HG03280 (cell line): Measurements from ENCODE around the gene SPATS2L.
A peak's percentile ranks its signal among the peaks of the same experiment; 100 is the strongest.

Experiments used
- ATAC-seq: cut with Tn5 transposase; IDR thresholded peaks from one replicate; pipeline ENCODE4 v1.9.1; 2021; ENCODE audit warnings: mild to moderate bottlenecking, moderate library complexity; ENCODE audit not compliant: unreplicated experiment

Gene SPATS2L

DNA sequence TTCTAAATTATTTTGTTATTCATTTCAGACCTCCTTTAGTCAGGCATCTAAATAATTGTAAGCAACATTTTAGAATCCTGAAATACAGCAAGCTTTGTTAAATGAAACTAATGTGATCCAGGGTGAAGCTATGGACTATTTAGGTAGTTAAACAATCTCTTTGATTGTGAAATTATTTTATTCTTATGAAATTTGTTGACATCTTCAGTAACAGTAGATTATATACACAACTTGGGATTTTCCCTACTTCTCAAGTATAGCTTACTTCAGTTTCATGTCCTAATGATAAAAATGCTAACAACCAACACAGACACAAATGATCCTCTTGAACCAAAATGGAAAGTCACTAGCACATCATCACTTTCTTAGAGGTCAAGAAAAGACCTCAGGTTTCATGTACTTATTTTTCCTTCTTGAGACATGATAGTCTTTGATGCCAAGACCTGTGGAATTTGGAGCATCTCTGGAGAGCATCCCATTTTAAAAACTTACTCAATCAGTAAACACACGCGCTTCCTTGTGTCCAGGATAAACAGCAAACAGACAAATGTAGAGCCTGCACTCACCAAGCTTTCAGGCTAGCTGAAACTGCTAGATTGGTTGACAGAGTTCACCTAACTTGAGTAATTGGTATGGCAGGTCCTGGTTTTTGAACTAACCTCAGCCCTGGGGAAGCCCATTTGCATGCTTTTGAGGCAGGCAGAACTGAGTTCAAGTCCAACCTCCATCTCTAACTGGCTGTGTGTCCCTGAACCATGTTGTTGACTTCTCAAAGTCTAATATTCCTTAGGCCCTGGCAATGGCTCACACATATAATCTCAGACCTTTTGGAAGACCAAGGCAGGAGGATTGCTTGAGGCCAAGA lies 155.6 kb downstream of the SPATS2L start:
- no peak for ATAC-seq

DNA sequence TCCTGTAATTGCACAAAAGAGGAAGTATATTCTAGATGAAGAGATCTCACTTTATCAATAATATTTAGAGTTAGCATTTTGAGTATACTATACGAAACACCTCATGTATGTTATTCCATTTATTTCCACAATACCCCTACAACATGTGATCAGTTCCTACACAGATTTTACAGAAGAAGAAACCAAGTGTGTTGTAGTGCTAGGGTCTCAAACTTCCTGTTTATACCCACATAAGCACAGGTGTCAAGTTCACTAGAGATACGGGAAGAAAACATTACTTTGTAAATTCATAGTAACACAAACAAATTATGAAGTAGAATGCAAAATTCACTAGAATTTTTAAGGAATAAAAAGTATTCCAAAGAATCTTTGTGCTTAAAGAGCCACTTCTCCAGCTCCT lies 157.0 kb downstream of the SPATS2L start:
- ATAC-seq: no peak

DNA sequence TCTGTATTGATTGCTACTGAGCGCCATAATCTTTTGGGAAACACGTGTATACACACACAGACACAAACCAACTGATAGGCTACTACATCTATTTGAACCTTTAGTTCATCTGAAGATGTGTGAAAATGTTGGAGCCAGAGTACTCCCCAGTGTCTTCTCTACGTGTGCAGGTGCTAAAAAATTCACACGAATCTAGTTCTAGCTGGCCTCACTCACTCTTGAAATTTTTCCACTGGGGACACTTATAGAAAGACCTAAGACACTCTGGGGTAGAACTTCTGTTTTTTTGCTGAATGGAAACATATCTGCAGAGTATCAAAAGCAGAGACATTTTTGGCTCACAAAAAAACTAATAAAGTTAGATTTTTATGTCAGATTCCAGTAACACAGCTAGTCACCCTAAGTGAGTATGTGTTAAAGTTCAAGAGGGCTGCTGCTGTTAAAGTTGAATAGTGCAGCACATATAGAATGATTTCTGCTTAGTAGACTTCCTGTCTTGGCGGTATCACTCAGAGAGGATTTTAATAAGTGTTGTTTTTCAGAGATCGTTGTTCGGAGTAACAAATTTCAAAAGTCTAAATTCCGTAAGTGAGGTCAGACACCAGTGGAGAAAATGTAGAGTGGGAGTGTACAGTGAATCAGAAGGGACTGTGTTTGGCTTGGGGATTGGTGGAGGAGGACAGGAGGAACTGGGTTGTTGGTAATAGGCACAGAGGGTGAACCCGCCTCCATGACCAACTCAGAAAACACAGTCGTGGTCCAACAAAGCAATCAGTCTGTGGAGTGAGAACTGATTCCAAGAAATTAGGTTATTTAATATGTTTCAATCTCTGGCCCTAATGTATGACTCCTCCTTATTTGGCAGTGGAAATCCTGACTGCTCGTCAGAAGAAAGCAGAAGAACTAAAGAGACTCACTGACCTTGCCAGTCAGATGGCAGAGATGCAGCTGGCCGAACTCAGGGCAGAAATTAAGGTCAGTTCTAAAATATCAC lies 160.2 kb downstream of the SPATS2L start:
- no peak for ATAC-seq

DNA sequence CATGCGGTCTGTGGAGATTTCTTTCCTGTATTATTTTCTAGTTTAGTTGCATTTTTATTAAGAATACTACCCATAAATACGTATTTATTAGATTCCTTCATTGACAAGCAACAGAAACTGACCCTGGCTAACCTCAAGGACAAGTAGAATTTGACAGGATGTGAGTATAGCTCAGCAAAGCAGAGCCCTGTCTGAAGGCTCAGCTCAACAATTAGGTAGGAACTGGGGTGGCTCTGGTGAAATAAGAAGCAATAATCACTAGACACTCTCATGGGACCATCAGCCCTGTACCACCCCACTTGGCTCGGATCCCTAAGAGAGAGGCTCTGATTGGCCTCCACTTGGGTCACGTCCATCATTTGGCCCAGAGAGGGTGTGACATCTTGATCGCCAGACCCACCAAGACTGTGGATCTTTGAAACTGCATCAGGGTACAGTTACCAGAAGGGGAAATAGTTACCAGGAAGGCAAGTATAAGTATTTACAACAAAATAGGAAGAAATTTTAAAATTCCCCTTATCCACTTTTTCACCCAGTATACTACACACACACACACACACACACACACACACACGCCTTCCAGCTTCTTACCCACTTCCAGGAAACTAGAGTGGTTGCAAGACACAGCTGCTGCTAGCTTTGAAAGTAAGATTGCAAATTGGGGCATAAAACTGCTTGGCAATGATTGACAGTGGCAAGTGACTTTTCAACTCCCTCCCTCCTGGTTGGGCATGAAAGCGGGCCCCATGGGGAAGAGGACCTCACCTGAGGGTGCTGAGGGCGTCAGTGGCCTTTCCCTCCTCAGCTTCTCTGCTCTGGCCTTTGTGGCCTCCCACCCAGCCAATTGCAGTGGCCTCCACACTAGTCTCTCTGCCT lies 161.6 kb downstream of the SPATS2L start:
- no peak for ATAC-seq

DNA sequence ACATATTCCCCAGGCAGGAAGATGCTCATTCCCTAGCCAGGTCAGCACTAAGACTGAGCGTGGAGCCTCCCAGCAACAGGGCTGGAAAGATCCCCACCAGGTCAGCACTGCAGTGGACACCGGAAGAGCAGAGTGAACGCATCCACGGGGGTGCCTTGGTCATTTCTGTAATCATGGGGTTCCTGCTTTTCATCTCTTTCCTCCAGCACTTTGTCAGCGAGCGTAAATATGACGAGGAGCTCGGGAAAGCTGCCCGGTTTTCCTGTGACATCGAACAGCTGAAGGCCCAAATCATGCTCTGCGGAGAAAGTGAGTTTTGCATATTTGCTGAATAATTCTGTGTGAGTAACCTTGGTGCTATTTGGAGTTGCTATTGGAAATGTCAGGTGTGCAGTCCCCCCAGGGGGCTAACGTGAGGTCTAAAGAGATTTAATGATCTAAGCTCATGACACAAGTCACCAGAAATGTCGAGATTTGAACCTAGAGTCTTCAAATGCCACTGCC lies 163.3 kb downstream of the SPATS2L start:
- ATAC-seq: no peak

DNA sequence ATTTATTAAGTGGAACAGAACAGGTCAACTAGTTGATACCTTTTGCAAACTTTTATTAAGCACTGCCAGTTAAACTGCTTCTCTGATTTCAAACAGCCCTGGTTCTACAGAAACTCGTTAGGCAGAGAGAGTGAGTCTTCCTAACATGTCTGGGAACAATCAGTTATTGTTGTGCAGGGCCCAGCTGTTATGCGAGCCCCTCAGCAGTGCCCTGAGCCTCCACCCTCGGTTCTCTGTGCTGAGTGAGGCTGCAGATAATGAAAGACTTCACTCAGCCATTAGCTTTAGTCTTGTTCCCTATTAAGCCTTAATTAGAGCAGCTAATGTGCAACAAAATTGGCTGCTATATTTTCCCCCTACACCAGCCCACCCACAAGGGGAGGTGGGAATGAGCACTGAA lies 163.7 kb downstream of the SPATS2L start:
- no peak for ATAC-seq

DNA sequence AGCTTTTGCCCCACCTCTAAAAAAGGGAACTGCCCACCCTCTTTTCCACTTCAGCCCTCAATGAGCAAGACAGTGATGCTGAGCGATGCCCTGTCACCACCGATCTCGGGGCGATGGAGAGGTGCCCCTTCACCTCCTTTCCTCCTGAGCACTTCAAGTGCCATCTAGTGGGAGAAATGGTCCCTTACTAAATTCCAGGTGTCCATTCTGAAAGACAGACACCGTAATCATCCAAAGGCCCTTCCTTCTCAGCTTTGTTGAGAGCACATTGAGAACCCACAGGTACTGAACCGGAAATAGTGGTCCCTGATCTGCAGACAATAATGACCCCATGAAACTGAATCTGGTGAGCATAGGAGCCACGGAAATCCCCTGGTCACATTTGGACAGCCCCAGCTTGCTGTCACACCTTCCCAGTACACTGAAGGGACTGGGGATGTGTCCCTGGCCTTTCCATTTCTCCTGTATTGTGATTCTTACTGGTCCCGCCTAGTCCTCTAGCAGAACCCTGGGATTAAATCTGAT lies 164.9 kb downstream of the SPATS2L start:
- peak; percentile 85 for ATAC-seq

DNA sequence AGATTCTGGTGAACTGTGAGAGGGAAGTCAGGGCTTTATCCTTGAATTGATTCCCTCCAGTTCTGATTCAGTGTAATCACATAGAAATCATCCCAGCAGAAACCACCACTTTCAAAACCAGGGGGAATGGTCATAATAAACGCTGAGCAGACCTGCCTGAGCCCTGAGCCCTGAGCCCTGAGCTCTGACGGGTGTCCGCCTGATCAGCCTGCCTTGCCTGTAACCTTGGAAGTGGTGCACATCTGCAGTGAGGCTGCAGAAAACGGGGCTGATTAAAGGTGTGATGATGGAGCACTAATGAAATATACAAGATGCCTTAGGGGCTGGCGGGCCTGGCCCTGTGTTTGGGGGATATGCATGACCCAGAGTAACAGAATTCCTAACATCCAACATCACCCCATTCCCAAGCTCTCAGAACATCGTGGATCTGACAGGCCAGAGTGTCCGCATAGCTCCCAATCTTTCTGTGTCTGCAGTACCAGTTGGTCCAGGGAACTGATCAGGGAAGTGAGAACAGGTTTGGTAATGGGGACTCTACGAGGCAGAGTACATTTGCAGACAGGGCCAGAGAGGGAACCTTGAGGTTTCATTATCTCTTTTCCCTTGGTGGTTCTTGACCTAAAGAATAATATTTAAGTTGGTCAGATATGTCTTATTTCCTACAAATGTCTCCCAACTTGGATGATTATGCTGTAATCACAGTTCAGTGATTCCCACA lies 165.6 kb downstream of the SPATS2L start:
- peak; percentile 22 for ATAC-seq

DNA sequence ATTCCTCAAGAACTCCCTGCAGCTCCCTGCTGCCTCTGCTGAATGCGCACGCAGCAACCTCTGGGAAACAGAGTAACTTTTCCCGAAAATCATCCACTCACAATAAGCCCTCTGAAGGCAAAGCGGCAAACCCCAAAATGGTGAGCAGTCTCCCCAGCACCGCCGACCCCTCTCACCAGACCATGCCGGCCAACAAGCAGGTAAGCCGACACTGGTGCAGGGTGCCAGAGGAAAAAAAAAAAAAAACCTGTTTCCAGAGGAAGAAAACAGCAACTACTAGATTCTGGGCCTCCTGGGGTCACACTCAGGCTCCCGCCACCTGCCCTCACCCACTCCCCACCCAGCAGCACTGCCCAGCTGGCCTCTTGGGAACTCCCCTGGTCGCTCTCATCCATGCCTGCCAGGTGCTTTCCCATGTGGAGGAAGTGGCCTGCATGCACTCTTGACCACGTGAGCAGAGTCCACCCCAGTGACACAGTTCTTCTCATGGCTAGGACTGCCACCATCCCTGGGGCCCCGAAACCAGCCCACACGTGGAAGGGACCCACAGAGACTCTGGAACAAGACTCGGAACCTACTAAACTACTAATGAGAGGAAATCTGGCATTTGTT lies 166.5 kb downstream of the SPATS2L start:
- no peak for ATAC-seq

DNA sequence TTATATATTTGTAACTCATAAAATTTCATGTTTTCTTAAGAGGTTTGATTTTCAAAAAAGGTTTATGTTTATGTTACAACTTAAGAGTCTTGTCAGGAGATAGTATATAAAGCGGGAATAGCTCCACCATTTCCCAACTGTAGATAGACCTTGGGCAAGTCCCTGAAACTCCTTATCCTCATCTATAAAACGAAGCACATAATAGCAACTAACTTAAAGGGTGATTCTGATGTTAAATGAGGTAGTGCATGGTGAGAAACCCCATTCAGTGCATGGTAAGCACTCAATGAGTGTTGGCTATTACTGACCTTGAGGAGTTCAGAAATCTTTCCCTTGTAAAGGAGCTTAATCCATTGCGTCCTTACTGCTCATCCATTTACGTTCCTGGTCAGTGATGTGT lies 169.3 kb downstream of the SPATS2L start:
- no peak for ATAC-seq

DNA sequence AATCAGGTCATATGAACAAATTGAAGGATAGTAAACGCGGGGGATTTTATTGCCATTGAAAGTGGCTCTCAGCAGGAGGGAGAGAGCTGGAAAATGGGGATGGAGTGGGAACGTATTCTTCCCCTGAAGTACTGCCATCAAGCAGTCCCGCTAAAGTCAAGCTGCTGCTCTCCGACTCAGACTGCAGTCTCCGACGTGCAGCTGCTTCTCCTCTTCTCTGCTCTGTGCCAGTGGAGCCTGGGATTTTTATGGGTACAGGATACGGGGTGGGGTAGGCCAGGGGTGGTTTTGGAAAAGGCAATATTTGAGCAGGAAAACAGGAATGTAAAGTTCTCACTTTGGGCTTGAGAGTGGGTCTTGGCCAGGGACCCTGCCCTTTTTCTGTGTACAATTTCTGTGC lies 170.3 kb downstream of the SPATS2L start:
- no peak for ATAC-seq

DNA sequence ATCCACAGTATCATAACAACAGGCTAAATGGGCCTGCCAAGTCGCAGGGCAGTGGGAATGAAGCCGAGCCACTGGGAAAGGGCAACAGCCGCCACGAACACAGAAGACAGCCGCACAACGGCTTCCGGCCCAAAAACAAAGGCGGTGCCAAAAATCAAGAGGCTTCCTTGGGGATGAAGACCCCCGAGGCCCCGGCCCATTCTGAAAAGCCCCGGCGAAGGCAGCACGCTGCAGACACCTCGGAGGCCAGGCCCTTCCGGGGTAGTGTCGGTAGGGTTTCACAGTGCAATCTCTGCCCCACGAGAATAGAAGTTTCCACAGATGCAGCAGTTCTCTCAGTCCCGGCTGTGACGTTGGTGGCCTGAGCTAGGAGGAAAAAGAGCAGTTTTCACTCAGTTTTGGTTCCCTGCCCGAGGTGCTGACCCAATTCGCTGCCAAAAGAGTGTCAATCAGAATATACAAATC lies 171.2 kb downstream of the SPATS2L start:
- ATAC-seq: no peak

DNA sequence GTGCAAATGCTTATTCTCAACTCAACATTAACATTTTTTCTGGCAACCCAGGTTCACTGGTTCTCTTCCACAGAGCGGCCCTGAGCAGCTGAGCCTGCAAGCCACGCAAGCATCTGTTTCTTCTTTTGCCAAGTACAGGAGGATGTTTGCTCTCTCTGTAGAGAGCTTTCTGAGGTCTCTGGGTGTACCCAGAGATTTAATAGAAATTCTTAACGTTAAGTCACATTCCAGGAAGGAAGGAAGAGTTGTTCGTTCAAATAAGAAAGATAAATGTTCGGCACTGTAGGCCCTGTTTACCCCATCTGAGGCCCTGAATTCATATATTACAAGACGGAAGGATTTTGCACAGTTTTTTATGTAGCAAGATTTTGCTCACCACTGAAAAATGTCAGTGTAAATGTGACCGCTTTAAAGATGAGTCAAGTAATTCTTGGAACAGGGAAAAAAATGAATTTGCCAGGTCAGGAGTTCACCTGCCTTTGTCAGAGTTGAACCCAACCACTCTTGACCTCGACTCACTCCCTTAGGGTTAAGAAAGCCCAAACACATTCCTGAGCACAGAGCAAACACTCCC lies 173.3 kb downstream of the SPATS2L start:
- ATAC-seq: no peak

DNA sequence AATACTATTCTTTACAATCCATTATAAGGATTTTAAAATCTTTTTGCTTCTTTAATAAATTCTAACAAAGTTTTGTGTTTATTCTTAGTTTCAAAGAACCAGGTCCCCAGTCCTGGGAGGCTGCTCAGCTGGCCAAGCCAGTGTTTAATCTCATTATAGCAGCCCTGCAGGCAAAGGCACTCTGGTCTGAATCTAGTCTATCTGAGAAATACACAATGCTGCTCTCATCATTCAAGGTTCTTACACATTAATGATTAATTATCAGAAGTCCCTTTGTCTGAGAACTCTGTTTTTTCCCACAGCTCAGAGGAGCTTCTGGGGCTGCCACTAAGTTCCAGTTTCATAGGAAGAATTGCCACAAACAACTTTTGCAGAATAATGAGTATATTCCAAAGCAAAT lies 175.7 kb downstream of the SPATS2L start:
- no peak for ATAC-seq

DNA sequence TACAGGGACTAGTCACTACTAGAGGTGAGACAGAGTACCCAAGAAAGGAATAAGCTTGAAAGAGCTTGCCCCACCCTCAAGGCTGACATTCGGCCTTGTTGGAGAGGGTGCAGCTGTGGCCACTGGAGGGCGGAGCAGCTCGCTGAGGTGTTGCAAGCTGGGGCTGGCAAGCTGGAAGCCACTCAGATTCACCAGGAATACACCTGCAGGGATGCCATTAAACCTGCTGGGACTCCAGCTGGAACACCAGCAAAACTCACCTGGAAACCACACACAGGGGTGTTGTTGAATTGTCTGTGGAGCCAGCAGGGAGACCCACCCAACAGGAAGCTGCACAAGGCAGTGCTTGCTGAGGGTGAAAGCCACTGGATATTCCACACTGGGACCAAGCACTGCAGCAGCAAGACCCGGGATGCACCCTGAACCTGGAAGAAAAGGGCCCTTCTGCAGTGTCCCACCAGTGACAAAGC lies 177.3 kb downstream of the SPATS2L start:
- peak; percentile 64 for ATAC-seq

DNA sequence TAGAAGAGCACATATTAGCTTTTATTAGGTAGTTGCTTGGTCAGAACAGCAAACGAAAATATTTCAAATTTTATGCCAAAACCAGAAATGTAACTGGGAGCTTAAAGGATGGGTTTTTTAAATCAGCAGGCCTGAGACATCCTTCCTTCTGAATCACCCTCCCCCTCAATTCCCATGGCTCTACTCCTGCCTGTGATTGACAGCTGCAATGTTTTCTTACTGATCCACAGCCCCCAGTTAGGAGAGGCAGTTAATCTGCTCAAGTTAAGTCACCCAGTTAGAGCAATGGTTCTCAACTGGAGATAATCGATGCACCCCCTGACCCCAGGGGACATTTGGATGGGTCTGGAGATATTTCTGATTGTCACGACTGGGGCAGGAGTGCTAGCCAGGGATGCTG lies 178.4 kb downstream of the SPATS2L start:
- no peak for ATAC-seq

DNA sequence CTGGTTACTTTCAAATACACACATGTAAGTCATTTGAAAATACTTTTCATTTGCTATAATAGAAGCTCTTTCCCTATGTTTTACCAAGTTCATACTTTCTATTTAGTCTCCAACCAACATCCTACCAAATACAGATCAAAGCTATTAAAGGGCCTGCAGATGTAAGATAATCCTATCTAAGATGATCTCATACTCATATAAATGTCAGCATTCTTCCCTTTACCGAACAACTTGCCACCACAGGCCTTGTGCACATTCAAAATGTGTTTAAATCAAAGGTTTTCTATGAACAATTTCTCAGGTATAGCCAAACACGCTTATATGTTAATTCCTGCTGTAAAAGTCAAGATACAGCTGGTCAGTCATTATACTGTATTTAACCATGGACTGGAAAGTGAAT lies 180.0 kb downstream of the SPATS2L start:
- no peak for ATAC-seq

DNA sequence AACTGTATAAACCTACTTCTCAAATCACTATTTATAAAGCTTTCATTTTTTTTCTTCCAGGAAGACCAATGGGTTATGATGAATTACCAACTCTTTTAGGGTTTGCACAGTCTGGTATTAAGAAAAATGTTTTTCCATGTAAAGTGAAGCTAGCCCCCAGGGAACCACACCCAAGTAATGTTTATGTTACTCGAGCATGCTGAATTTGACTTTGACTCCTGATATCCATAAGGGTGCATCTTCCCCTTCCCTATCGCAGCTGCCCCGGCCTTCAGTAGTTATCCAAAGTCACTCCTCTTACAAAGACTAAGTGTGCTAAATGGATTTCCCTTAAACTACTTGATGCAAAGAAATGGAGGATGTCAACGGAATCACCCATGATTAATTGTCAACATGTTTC lies 181.7 kb downstream of the SPATS2L start:
- no peak for ATAC-seq

DNA sequence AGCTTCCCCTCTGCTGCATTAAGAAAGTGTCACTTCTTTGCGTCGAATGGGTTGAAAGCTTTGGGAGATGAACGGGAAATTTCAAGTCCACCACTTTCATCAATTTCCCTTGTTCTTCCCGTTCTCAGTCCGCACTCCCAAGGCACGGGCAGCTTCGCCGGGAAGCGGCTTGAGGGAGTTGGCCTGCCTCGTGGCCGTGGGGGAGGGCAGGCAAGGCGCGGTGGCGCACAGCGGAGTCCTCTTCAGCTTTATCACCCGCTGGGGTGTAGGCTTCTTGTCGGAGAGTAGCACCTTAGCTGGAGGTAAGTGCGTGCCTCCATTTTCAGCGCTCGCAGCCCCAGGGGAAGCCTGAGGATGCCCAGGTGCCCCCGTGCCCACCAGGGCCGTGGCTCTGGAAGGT lies 183.5 kb downstream of the SPATS2L start:
- no peak for ATAC-seq
